ENCODE measurements around the gene DTX3L.

Gene DTX3L

GRCh38 chr3:122586098-122586497 is 22.0 kb downstream of the DTX3L start:
- no peaks in the 10 kb centered on the region for H3K36me3 ChIP-seq (ENCODE audit: insufficient read depth, low read length)
- no peak for DNase-seq (ENCODE audit: low read depth, low spot score)
- TF ChIP-seq EZH2 (IDR thresholded peaks at IDR 0.05), result no peak
- TF ChIP-seq FOXP2 (optimal IDR thresholded peaks at IDR 0.05; ENCODE audit: control extremely low read depth, extremely low read length, insufficient read depth), result no peak
- no peak for TF ChIP-seq POLR2AphosphoS5 (IDR thresholded peaks at IDR 0.05; ENCODE audit: borderline replicate concordance, low read depth, low read length)
- H3K4me3 ChIP-seq, result no peak overlapping the region
- no peak overlapping the region for H3K27ac ChIP-seq
- no peaks in the 10 kb centered on the region; the same call in 1 of the 2 replicates for H3K9me3 ChIP-seq (ENCODE audit: low read depth, low read length)
- no peak overlapping the region for H3K9ac ChIP-seq (ENCODE audit: insufficient read length)

GRCh38 chr3:122586773-122587485 is 22.8 kb downstream of the DTX3L start:
- Histone ChIP-seq H3K27ac (no peak overlapping the region), H3K9ac (ENCODE audit: insufficient read length) (no peak overlapping the region), H3K9me3 (ENCODE audit: low read depth, low read length) (no peaks in the 10 kb centered on the region; the same call in 1 of the 2 replicates), H3K4me3 (no peak overlapping the region), H3K36me3 (ENCODE audit: insufficient read depth, low read length) (no peaks in the 10 kb centered on the region)
- no peak for TF ChIP-seq EZH2 (IDR thresholded peaks at IDR 0.05)
- TF ChIP-seq FOXP2 (optimal IDR thresholded peaks at IDR 0.05; ENCODE audit: control extremely low read depth, extremely low read length, insufficient read depth), result no peak
- TF ChIP-seq POLR2AphosphoS5 (IDR thresholded peaks at IDR 0.05; ENCODE audit: borderline replicate concordance, low read depth, low read length), result no peak
- DNase-seq (ENCODE audit: low read depth, low spot score), result no peak

GRCh38 chr3:122587572-122587971 is 23.4 kb downstream of the DTX3L start:
- DNase-seq (ENCODE audit: low read depth, low spot score), result no peak
- TF ChIP-seq FOXP2 (optimal IDR thresholded peaks at IDR 0.05; ENCODE audit: control extremely low read depth, extremely low read length, insufficient read depth) (no peak), POLR2AphosphoS5 (IDR thresholded peaks at IDR 0.05; ENCODE audit: borderline replicate concordance, low read depth, low read length) (no peak), EZH2 (IDR thresholded peaks at IDR 0.05) (no peak)

GRCh38 chr3:122589297-122589696 is 25.2 kb downstream of the DTX3L start:
- Histone ChIP-seq H3K4me3 (no peak overlapping the region), H3K9ac (ENCODE audit: insufficient read length) (no peak overlapping the region), H3K36me3 (ENCODE audit: insufficient read depth, low read length) (no peaks in the 10 kb centered on the region), H3K9me3 (ENCODE audit: low read depth, low read length) (no peaks in the 10 kb centered on the region), H3K27ac (no peak overlapping the region)
- no peak for DNase-seq (ENCODE audit: low read depth, low spot score)
- no peak for TF ChIP-seq EZH2 (IDR thresholded peaks at IDR 0.05)
- no peak for TF ChIP-seq FOXP2 (optimal IDR thresholded peaks at IDR 0.05; ENCODE audit: control extremely low read depth, extremely low read length, insufficient read depth)
- TF ChIP-seq POLR2AphosphoS5 (IDR thresholded peaks at IDR 0.05; ENCODE audit: borderline replicate concordance, low read depth, low read length), result no peak

More at GRCh38 chr3:122587572-122587971, 23.4 kb downstream of the DTX3L start:
- no peak overlapping the region for H3K9ac ChIP-seq (ENCODE audit: insufficient read length)
- no peak overlapping the region for H3K27ac ChIP-seq
- no peaks in the 10 kb centered on the region for H3K9me3 ChIP-seq (ENCODE audit: low read depth, low read length)
- H3K4me3 ChIP-seq, result no peak overlapping the region
- H3K36me3 ChIP-seq (ENCODE audit: insufficient read depth, low read length), result no peaks in the 10 kb centered on the region

GRCh38 chr3:122590610-122591009 is 26.5 kb downstream of the DTX3L start:
- TF ChIP-seq EZH2 (IDR thresholded peaks at IDR 0.05) (no peak), POLR2AphosphoS5 (IDR thresholded peaks at IDR 0.05; ENCODE audit: borderline replicate concordance, low read depth, low read length) (no peak), FOXP2 (optimal IDR thresholded peaks at IDR 0.05; ENCODE audit: control extremely low read depth, extremely low read length, insufficient read depth) (no peak)
- Histone ChIP-seq H3K9ac (ENCODE audit: insufficient read length) (no peak overlapping the region), H3K36me3 (ENCODE audit: insufficient read depth, low read length) (no peaks in the 10 kb centered on the region), H3K4me3 (no peak overlapping the region), H3K27ac (no peak overlapping the region), H3K9me3 (ENCODE audit: low read depth, low read length) (no peaks in the 10 kb centered on the region)
- DNase-seq (ENCODE audit: low read depth, low spot score), result no peak

GRCh38 chr3:122594025-122594424 is 29.9 kb downstream of the DTX3L start:
- no peak overlapping the region for H3K9ac ChIP-seq (ENCODE audit: insufficient read length)
- TF ChIP-seq POLR2AphosphoS5 (IDR thresholded peaks at IDR 0.05; ENCODE audit: borderline replicate concordance, low read depth, low read length) (no peak), EZH2 (IDR thresholded peaks at IDR 0.05) (no peak), FOXP2 (optimal IDR thresholded peaks at IDR 0.05; ENCODE audit: control extremely low read depth, extremely low read length, insufficient read depth) (no peak)
- H3K27ac ChIP-seq, result no peak overlapping the region

GRCh38 chr3:122598151-122598550 is 34.0 kb downstream of the DTX3L start:
- Histone ChIP-seq H3K9ac (ENCODE audit: insufficient read length) (no peak overlapping the region), H3K27ac (no peak overlapping the region), H3K9me3 (ENCODE audit: low read depth, low read length) (no peaks in the 10 kb centered on the region), H3K4me3 (no peak overlapping the region), H3K36me3 (ENCODE audit: insufficient read depth, low read length) (no peaks in the 10 kb centered on the region)
- DNase-seq (ENCODE audit: low read depth, low spot score), result no peak
- no peak for TF ChIP-seq EZH2 (IDR thresholded peaks at IDR 0.05)
- no peak for TF ChIP-seq POLR2AphosphoS5 (IDR thresholded peaks at IDR 0.05; ENCODE audit: borderline replicate concordance, low read depth, low read length)
- no peak for TF ChIP-seq FOXP2 (optimal IDR thresholded peaks at IDR 0.05; ENCODE audit: control extremely low read depth, extremely low read length, insufficient read depth)

More at GRCh38 chr3:122594025-122594424, 29.9 kb downstream of the DTX3L start:
- Histone ChIP-seq H3K4me3 (no peak overlapping the region), H3K36me3 (ENCODE audit: insufficient read depth, low read length) (no peaks in the 10 kb centered on the region), H3K9me3 (ENCODE audit: low read depth, low read length) (no peaks in the 10 kb centered on the region)
- DNase-seq (ENCODE audit: low read depth, low spot score), result no peak

GRCh38 chr3:122598556-122598955 is 34.4 kb downstream of the DTX3L start:
- H3K9me3 ChIP-seq (ENCODE audit: low read depth, low read length), result no peaks in the 10 kb centered on the region
- TF ChIP-seq POLR2AphosphoS5 (IDR thresholded peaks at IDR 0.05; ENCODE audit: borderline replicate concordance, low read depth, low read length), result no peak
- TF ChIP-seq FOXP2 (optimal IDR thresholded peaks at IDR 0.05; ENCODE audit: control extremely low read depth, extremely low read length, insufficient read depth), result no peak
- TF ChIP-seq EZH2 (IDR thresholded peaks at IDR 0.05), result no peak
- no peaks in the 10 kb centered on the region for H3K36me3 ChIP-seq (ENCODE audit: insufficient read depth, low read length)
- no peak overlapping the region for H3K4me3 ChIP-seq
- H3K27ac ChIP-seq, result no peak overlapping the region
- no peak overlapping the region for H3K9ac ChIP-seq (ENCODE audit: insufficient read length)
- no peak for DNase-seq (ENCODE audit: low read depth, low spot score)

Data from SK-N-MC (cell line).